GM19467 (cell line): ENCODE data around the gene PLEKHB2.
"Not testable (repeated sequence)": the region's sequence is repeated elsewhere in the genome, so short reads cannot be mapped to it uniquely, and the experiment has no call there.

ENCODE experiments used
- ATAC-seq: cut with Tn5 transposase; IDR thresholded peaks from one replicate; pipeline ENCODE4 v1.9.1; 2021; ENCODE audit warnings: mild to moderate bottlenecking, moderate library complexity; ENCODE audit not compliant: unreplicated experiment

Gene PLEKHB2, protein sequence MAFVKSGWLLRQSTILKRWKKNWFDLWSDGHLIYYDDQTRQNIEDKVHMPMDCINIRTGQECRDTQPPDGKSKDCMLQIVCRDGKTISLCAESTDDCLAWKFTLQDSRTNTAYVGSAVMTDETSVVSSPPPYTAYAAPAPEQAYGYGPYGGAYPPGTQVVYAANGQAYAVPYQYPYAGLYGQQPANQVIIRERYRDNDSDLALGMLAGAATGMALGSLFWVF

DNA sequence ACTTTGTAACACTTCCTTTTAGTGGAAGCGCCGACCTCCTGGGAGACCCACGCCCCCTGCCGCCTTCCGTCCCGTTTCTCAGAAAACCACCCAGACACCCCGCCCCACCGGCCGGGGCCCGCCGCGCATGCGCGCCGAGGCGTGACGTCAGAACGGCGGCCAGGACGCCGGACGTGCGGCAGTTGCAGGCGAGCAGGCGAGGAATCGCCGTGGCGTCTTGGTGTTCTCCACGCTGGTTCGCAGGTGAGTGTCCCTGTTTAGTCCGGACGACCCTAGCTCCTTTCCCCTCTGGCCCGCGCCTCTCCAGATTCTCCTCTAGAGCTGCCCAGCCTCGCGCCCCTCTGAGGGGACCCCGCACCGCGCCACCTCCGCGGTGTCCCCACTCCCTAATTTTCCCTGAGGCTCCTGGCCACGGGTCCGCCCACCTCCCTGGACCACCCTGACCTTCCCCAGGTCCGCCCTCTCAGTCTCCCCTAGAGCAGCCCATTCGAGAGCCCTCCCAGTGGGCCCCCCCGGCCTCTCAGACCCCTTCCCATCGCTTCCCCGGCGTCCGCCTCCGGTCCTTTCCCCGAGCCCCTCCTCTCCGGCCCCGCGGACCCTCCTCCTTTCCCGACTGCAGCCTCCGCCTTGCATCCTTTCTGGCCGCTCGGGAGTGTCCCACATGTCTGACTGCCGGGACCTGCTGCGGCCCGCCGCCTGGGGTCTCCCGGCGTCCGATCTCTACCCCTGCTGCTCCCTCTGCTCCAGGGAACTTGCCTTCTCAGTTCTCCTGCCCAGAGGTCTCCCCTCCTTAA lies at the start of gene PLEKHB2:
Gene PLEKHB2 (plus strand): TSS at position 181 of the 794 bp plus-strand sequence. CDS start 15,606 bp downstream, outside the sequence.
- ATAC-seq: peak; percentile 81

DNA sequence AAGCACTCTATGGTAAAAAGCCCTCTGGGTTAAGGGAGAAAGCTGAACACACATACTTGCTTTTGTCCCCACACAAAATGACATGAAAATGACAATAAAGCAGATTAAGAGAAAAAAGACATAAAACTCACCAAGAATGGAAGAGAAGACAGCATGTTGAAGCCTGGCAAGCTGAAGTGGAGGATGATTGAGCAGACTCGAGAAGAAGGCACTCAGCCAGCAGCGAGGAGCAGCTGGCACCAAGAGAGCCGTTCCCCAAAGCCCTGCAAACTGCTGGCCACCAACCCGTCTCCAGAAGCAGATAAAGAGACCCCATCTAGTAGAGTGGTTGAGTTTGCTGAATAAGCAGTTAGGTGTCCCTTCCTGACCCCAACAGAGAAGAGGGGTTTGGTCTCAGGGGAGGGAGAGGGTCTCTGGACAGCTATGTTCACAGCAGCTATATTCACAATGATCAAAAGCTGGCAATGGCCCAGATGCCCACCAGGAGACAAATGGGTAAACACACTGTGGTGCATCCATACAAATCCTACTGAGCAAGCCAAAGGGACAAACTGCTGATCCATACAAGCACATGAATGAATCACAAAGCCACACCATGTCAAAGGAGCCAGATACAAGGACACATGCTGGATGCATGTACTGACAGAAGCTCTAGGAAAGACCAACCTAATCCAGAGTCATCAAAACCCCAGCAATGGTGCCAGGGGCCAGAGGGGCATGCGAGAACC lies 48.8 kb upstream of the PLEKHB2 start:
- no peak for ATAC-seq

DNA sequence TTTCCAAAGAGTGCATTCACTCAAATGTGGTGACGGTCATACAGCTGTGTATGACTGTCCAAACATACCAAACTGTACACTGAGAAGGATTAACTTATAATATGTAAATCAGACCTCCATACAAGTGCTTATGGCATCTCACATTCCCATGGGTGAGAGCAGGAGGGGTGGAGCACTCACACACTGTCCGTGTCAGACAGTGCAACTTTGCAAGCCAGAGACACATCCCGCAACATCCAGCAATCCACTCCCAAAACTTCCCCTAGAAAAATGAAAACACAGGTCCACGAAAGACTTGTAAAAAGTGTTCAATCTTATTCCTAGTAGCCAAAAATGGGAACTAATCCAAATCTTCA lies 48.2 kb upstream of the PLEKHB2 start:
- no peak for ATAC-seq

DNA sequence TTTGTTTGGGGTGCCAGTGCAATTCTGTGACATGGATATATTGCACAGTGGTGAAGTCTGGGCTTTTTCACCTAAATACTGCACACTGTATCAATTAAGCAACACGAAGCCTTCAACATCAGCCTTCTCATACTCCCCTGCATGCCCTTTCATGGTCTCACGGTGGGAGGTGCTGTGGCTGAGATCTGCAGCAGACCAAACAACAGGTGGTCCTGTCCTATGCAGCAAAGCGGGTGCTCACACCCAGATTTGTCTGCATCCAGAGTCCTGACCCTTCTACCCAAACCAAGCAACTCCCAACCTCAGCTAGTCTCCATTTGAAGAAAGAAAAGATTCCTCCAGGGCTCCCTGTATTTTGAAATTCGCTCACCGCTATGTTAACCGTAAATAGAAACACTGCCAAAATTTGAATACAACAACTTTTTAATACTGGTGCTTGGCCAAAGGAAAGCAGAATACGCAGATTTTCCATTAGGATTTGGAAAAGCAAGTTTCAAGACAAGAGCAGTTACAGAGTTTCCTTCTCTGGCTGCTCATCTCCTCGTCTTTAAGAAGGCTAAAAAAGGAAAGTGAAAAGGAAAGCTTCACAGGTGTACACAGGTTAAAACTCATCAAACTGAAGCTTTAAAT lies 46.8 kb upstream of the PLEKHB2 start:
- ATAC-seq: no peak

DNA sequence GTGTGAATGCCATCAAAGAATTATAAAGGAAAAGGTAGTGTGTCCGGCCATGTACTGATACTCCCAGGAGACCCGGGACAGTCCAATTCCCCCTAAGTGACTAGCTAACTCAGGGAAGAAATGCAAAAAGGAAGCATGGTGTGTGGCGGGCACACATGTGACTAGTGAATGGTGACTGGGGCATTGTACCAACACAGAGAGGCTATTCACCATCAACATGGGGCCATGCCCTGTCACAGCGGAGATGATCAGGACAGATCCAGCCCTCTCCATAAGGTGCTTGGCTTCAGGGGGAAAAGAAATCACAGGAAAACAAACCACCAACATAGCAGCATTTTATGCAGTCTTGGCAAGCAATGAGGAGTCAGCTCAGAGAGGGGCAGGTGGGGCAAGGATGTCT lies 46.2 kb upstream of the PLEKHB2 start:
- ATAC-seq: no peak

DNA sequence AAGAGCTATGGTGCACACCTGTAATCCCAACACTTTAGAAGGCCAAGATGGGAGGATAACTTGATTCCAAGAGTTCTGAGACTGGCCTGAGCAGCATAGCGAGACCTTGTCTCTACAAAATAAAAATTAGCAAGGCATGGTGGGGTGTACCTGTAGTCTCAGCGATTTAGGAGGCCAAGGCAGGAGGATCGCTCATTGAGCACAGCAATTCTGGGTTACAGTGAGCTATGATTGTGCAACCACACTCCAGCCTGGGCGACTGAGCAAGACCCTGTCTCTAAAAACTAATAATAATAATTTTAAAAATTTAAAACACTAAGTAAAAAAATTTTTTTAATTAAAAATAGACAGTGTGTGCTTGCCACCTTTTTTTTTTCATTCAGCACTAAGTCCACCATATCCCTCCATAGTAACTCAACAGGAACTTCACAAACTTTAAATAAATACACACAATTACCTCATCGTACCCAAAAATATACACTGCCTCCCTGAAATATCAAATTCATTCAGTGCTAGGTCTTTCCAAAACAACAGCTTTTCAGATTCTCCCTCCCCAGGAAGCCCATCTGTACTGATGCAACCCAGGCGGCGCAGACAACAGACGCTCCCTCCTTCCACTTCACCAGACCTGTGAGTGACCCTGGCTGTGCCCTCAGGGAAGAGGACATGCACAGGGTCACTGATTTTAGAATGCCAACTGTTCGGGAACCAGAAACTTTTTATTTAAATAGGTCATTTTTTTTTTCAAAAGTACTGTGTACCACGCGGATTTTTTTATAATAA lies 41.4 kb upstream of the PLEKHB2 start:
- ATAC-seq: no peak

DNA sequence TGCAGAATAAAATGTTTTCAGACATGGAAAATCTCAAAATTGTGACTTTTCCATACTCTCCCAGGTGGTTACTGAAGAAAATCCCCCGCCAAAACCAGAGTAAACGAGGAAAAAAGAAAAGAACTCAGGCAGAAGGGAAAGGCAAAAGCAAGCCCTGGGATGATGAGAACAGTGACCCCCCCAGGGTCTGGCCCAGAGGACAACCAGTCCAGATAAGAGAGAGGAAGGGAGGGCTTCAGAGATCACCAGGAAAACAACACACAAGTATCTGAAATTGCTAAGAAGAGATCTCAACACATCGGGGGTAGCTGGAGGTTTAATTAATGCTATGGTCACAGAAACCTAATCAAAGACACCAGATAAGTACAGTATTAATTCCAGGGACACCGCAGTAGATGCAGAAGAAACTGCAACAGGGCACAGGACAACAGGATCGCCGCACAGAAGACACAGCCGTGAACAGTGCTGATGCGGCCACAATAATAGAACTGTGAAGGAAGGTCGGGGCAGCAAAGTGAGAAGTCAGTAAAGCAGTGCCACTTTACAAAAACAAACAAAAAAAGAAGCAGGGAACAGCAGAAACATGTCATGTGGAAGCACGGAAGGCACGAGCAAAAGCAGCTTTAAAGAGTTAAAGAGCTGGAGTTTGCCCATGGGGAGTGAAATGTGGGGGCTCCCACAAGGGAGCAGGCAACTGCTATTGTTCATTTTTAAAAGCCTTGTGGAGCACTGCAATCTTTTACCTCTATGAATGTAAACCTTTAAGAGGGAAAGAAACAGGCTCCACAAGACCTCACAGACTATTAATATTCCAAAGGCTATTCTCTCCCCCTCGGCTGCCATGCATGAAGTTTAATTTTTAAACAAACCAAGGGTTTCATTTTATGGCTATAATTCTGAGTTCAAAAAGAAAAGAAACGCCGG lies 40.3 kb upstream of the PLEKHB2 start:
- ATAC-seq: no peak

DNA sequence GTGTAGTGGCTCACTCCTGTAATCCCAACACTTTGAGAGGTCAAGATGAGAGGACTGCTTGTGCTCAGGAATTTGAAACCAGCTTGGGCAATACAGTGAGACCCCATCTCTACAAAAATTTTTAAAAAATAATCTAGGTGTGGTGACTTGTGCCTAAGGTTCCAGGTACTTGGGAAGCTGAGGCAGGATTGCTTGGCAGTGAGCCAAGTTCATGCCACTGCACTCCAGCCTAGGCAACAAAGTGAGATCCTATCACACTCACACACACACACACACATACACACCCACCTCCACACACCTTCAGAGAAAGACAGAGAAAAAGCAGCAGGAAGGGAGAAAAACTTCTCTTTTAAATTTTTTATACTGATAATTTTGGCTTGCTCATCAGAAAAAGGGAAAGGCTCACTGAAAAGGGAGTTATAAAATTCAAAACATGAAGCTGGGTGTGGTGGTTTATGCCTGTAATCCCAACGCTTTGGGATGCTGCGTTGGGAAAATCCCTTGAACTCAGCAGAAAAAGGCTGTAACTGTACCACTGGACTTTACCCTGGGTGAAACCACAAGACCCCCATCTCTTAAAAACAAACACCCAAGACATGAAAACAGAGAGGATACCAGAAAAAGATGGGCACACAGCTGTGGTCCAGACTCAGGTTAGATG lies 37.5 kb upstream of the PLEKHB2 start:
- no peak for ATAC-seq

DNA sequence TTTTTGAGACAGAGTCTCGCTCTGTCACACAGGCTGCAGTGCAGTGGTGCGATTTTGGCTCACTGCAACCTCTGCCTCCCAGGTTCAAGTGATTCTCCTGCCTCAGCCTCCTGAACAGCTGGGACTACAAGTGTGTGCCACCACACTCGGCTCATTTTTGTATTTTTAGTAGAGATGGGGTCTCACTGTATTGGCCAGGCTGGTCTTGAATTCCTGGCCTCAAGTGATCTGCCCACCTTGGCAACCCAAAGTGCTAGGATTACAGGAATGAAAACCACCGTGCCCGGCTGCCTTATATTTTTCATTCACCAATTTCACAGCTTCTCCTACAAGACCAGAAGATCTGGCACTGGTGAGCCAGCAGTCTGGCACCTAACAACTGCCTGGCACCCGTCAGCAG lies 37.0 kb upstream of the PLEKHB2 start:
- ATAC-seq: not testable (repeated sequence)

DNA sequence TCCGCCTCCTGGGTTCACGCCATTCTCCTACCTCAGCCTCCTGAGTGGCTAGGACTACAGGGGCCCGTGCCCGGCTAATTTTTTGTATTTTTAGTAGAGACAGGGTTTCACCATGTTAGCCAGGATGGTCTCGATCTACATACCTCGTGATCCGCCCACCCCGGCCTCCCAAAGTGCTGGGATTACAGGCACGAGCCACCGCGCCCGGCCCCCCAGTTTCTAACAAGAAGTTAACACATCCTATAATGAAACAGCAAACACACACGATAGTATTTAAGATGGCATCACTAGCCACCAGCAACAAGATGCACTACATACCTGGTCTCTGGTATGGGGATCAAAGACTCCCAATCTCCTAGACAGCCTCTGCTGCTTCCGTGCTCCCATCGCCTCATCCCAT lies 29.6 kb upstream of the PLEKHB2 start:
- not testable (repeated sequence) for ATAC-seq

DNA sequence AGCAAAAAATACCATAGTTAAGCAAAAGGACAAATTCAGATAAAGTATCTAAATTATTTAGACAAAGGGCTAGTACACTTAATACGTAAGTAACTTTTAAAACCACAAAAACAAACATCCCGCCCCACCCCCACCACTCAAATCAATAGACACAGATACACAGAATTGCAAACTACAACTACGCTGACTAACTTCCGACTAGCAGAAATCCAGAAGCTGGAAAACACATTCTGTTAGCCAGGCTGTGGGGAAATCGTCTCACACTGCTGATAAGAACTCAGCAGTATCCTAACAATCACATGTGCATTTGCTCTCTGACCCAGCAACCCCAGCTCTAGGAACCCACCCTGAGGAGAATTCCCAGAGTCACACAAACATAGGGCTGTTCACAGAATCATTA lies 28.4 kb upstream of the PLEKHB2 start:
- no peak for ATAC-seq

DNA sequence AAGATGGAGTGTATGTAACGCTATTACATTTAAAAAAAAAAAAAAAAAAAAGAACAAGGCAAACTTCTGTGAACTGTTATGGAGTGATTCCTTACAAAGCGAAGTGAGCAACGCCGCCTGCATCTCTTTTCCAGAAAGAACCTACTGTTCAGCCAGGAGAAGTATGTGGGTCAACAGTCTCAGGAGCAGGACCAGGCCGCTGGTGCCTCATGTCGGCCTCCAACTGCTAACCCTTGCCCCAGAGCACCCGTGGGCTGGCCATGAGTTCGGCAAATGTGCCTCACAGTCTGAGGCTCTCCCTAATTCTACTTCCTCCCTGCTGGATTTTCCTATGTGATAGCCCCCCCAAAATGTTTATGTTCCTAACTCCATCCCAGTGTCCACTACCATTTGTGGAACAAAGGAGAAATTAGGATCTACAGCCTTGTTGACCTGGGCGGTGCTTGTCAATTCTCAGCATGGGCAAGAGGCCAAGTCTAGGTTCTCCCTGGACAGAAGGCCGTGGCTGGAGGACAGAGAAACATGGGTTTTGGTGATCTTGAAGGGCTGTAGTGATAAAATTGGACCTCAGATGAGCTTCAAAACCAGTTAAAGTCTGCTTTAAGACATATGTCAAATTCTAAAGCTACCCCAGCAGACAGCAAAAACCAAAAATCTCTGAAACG lies 27.8 kb upstream of the PLEKHB2 start:
- ATAC-seq: no peak

DNA sequence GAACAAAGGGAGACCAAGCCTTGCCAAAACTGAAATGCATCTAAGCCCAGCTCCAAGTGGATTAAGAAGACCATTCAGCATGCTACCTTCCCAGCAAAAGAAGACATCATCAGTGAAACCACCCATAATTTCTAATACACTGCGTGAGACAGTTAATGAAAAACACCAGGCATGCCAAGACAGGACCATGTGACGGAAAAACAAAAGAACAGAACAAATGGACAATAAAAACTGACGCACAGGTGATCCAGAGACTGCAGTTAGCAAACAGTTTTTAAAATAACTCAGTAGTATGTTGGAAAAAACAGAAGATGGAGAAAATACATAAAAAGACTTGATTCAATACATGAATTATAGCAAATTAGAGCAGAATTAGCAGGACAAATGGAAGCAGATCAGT lies 27.2 kb upstream of the PLEKHB2 start:
- no peak for ATAC-seq

DNA sequence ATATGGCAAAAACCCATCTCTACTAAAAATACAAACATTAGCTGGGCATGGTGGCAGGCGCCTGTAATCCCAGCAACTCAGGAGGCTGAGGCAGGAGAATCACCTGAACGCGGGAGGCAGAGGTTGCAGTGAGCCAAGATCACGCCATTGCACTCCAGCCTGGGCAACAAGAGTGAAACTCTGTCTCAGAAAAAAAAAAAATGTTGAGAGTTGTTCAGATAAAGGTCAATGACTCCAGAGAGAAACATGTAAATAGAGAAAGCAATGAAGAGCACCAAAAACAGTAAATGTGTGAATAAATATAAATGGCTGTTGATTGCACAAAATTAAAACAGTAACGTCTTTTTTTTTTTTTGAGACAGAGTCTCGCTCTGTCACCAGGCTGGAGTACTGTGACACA lies 25.2 kb upstream of the PLEKHB2 start:
- not testable (repeated sequence) for ATAC-seq

DNA sequence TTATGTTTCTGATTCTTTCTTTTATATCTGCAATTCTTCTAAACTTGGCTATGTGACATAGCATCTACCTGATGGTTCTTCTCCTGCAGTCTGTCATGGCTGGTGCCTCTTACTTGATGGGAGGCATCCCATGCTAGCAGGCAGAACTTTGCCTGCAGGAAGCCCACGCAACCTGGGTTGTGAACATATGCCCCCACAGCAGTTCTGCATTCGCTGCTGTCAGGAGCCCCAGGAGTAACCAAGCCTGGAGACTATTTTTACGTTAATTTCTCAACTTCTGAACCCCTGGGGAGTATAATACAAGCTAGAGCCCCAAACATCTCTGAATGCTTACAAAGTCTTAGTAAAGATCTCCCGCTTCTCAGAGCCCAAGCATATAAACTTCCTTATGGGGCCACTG lies 23.9 kb upstream of the PLEKHB2 start:
- no peak for ATAC-seq

DNA sequence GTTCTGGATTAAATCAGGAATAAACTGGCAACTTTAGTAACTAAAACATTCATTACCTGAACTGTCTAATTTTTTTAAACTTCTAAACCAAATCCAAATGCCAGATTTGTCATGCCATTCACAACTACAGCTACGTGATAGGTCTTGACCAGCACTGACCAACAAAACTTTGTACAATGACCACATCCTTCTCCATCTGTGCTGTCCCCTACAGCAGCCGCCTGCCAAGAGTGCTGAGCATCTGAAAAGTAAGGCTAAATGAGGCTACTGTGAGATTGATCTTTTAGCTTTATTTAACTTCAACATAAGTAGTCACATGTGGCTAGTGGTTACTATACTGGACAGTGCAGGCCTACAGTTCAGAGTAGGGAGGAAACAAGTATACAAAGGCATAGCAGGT lies 19.5 kb upstream of the PLEKHB2 start:
- no peak for ATAC-seq

DNA sequence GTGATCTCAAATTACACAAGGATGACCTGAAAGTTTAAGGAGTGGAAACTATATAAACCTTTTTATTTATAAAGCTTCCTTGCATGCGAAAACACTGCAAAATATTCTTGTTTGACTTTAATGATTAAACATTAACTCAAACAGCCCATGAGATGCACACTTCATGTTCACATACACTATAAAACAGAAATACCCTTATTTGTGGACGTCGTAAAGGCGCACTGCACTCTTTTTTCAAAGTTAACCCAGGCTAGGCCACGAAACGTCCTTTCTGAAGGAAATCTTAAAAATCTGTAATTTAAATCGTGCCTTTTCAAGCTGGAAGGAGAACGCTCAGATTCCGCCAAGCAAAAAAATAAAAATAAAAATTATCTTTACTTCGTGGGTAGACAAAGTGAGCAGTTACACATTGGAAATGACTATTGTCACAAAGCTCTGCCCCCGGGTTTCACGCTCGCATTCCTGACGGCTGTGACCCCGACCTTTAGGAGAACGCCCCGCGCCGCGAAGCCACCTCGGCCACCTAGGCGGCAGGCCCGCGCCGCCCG lies 12.6 kb upstream of the PLEKHB2 start:
- ATAC-seq: no peak

DNA sequence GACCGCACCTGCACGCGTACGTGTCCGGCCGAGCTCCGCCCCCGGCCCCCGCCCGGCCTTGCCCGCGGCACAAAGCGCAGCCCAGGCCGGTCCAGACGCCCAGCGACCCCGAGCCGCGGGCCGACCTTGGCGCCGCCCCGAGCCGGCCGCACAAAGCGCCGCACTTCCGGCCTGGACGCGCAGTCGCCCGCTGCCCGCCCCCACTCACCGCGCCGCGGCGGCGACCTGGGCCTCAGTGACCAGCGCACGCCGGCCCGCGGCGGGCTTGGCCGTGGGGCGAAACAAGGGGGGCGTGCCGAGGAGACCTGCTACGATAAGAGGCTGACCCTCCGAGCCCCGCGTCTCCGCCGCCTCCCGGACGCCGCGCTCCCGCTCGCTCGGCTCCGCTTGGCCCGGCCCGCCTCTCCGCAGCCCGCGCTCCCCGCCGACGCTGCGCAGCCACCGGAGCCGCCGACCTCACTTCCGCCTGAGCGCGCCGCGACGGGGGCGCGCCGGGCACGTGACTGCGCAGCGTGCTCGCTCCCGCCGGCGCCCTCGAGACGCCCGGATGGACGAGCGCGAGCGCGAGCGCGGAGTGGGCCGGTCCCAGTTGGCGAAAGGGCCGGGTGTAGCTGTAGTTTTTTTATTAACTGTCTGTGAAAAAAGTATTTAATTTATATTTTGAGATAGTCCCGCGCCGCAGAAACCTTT lies 12.0 kb upstream of the PLEKHB2 start, which contains the start of gene FAM168B:
Gene FAM168B (minus strand): TSS at position 455 of the 690 bp plus-strand sequence. CDS start 10,814 bp downstream, outside the sequence.
- ATAC-seq: peak; percentile 80
